Measurements from ENCODE around the gene GLIS2. TPM values are rescaled to one million over a fixed set of nuclear protein-coding genes. Genes with fewer than 3 reads are reported as not detected.

Gene GLIS2
- total and polyA plus RNA-seq, 10 of the 15 experiments (the other 5 are each of a cell fraction or from before 2014, with no cell fraction given): 0.03 to 0.64 (median 0.18) TPM; not detected in 4

- SMC1A ChIA-PET (ENCODE audit: uncharacterized antibody, unreplicated experiment): no interaction called here
- ATAC-seq (no peak), FAIRE-seq (no peak), DNase-seq (ENCODE audit: low read depth, low spot score) (no peak)
- Histone ChIP-seq H3K9ac (ENCODE audit: control insufficient read depth, insufficient read depth, low read length) (no peak overlapping the region), H4K20me1 (ENCODE audit: control insufficient read depth, insufficient read depth) (no peaks in the 10 kb centered on the region), H2AFZ (ENCODE audit: control insufficient read depth, low read depth, low read length) (no peak overlapping the region), H3K27ac (ENCODE audit: control insufficient read depth, insufficient read depth) (no peak overlapping the region), H3K4me2 (ENCODE audit: control insufficient read depth, insufficient read depth) (no peak overlapping the region), H3K4me3 (no peak overlapping the region), H3K36me3 (ENCODE audit: control insufficient read depth in 2 of 2, insufficient read depth in 2 of 2, low read length in 1 of 2) (peaks cover 5 to 30% of the 10 kb centered on the region in 2 experiments; a peak in 3 of 4 replicates), H3K27me3 (replicated peaks in 1 of 2; ENCODE audit: control insufficient read depth in 2 of 2, insufficient read depth in 2 of 2, low read length in 1 of 2) (no peaks in the 10 kb centered on the region), H3K4me1 (ENCODE audit: control insufficient read depth, insufficient read depth, low read length) (no peaks in the 10 kb centered on the region), H3K9me3 (replicated peaks; ENCODE audit: control insufficient read depth, insufficient read depth, low read length) (no peaks in the 10 kb centered on the region), H3K79me2 (ENCODE audit: control insufficient read depth, insufficient read depth, low read length) (no peaks in the 10 kb centered on the region)
- intact Hi-C loops (cut with micrococcal nuclease; ENCODE audit: unreplicated experiment): no loop called here
- POLR2A ChIA-PET: no interaction called here
- RAD21 ChIA-PET (ENCODE audit: unreplicated experiment): no interaction called here
- BruUV-seq (replicated peaks): no TSS peak
- TF ChIP-seq FOXM1 (IDR thresholded peaks at IDR 0.05; ENCODE audit: low read depth, low read length) (no peak), TCF3 (IDR thresholded peaks at IDR 0.05; ENCODE audit: borderline replicate concordance, insufficient read depth, low read depth, low read length) (no peak), CBX5 (IDR thresholded peaks at IDR 0.05; ENCODE audit: low read depth) (no peak), WRNIP1 (IDR thresholded peaks at IDR 0.05; ENCODE audit: borderline replicate concordance, low read depth, low read length) (no peak), ZNF217 (IDR thresholded peaks at IDR 0.05) (no peak), TCF12 (IDR thresholded peaks at IDR 0.05; ENCODE audit: low read depth, low read length) (no peak), SMARCA5 (IDR thresholded peaks at IDR 0.05) (no peak), MXI1 (IDR thresholded peaks at IDR 0.05; ENCODE audit: low read depth, low read length) (no peak), PAX8 (IDR thresholded peaks at IDR 0.05) (no peak), TARDBP (IDR thresholded peaks at IDR 0.05; ENCODE audit: borderline replicate concordance) (no peak), MYB (IDR thresholded peaks at IDR 0.05; ENCODE audit: borderline replicate concordance, low read depth, low read length) (no peak), NR2C2 (IDR thresholded peaks at IDR 0.05; ENCODE audit: borderline replicate concordance, control insufficient read depth, insufficient read length, low read depth) (no peak), RAD51 (IDR thresholded peaks at IDR 0.05) (no peak), YY1 (IDR thresholded peaks at IDR 0.05; ENCODE audit: low read depth, low read length) (no peak), BCL3 (IDR thresholded peaks at IDR 0.05; ENCODE audit: borderline replicate concordance, insufficient read depth, low read depth, low read length, poor library complexity, severe bottlenecking) (no peak), SUZ12 (IDR thresholded peaks at IDR 0.05; ENCODE audit: unreplicated experiment) (no peak)
- TF ChIP-seq, protein P1, sequence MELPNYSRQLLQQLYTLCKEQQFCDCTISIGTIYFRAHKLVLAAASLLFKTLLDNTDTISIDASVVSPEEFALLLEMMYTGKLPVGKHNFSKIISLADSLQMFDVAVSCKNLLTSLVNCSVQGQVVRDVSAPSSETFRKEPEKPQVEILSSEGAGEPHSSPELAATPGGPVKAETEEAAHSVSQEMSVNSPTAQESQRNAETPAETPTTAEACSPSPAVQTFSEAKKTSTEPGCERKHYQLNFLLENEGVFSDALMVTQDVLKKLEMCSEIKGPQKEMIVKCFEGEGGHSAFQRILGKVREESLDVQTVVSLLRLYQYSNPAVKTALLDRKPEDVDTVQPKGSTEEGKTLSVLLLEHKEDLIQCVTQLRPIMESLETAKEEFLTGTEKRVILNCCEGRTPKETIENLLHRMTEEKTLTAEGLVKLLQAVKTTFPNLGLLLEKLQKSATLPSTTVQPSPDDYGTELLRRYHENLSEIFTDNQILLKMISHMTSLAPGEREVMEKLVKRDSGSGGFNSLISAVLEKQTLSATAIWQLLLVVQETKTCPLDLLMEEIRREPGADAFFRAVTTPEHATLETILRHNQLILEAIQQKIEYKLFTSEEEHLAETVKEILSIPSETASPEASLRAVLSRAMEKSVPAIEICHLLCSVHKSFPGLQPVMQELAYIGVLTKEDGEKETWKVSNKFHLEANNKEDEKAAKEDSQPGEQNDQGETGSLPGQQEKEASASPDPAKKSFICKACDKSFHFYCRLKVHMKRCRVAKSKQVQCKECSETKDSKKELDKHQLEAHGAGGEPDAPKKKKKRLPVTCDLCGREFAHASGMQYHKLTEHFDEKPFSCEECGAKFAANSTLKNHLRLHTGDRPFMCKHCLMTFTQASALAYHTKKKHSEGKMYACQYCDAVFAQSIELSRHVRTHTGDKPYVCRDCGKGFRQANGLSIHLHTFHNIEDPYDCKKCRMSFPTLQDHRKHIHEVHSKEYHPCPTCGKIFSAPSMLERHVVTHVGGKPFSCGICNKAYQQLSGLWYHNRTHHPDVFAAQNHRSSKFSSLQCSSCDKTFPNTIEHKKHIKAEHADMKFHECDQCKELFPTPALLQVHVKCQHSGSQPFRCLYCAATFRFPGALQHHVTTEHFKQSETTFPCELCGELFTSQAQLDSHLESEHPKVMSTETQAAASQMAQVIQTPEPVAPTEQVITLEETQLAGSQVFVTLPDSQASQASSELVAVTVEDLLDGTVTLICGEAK (IDR thresholded peaks at IDR 0.05; ENCODE audit: borderline replicate concordance): no peak
- TF ChIP-seq, protein P2, sequence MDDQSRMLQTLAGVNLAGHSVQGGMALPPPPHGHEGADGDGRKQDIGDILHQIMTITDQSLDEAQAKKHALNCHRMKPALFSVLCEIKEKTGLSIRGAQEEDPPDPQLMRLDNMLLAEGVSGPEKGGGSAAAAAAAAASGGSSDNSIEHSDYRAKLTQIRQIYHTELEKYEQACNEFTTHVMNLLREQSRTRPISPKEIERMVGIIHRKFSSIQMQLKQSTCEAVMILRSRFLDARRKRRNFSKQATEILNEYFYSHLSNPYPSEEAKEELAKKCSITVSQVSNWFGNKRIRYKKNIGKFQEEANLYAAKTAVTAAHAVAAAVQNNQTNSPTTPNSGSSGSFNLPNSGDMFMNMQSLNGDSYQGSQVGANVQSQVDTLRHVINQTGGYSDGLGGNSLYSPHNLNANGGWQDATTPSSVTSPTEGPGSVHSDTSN (IDR thresholded peaks at IDR 0.05; ENCODE audit: insufficient replicate concordance, low read depth, low read length): no peak
- in situ Hi-C loops (cut with MboI): no loop called here
- CTCF ChIA-PET: interaction anchor here (1.6 kb wide), 1 partner anchor 16 kb away, joined by 7 read pairs; no protein-coding TSS in a partner anchor
- WGBS (ENCODE audit: insufficient coverage, insufficient replicate concordance, low lambda C conversion rate, missing lambda C conversion rate): 90% methylated on average over 8 of the region's 8 CpGs
Observed at GRCh38 chr16:4386451-4386805, 70.6 kb downstream of the GLIS2 start.
